Astrocyte (in vitro differentiated cells and primary cell): ENCODE data around the gene RPP30. TPM values are rescaled to one million over a fixed set of nuclear protein-coding genes. Genes with fewer than 3 reads are reported as not detected.

ENCODE experiments used
- DNase-seq: peaks from one replicate; pipeline ENCODE4 v3.0.0-alpha.2; 2010; ENCODE audit warnings: low read depth
- FAIRE-seq: peaks from 2 replicates; lab custom pipeline; 2011; peaks lifted over from hg19 to GRCh38; lab: Jason Lieb, UNC
- H2AFZ ChIP-seq: 2 replicates; pipeline ENCODE4 v1.6.0; 2012; ENCODE audit warnings: low read depth, low read length, inconsistent platforms
- H3K27ac ChIP-seq: 2 replicates; pipeline ENCODE4 v1.5.1; 2011; ENCODE audit warnings: low read depth, low read length, inconsistent platforms
- H3K27me3 ChIP-seq: 2 replicates; pipeline ENCODE4 v1.6.0; 2011; ENCODE audit warnings: low read length, inconsistent platforms; ENCODE audit not compliant: insufficient read depth
- H3K36me3 ChIP-seq: 2 replicates; pipeline ENCODE4 v1.5.1; 2011; ENCODE audit warnings: low read length, inconsistent platforms; ENCODE audit not compliant: insufficient read depth
- H3K4me1 ChIP-seq: 2 replicates; pipeline ENCODE4 v1.5.1; 2011; ENCODE audit warnings: low read length, inconsistent platforms; ENCODE audit not compliant: insufficient read depth
- H3K4me2 ChIP-seq: 2 replicates; pipeline ENCODE4 v1.6.0; 2012; ENCODE audit warnings: low read length, inconsistent platforms
- H3K4me3 ChIP-seq: 2 replicates; pipeline ENCODE4 v1.5.1; 2011; ENCODE audit warnings: low read depth, mild to moderate bottlenecking, low read length, inconsistent platforms; ENCODE audit not compliant: insufficient read depth
- H3K79me2 ChIP-seq: 2 replicates; pipeline ENCODE4 v1.6.0; 2012; ENCODE audit warnings: mild to moderate bottlenecking, low read length, inconsistent platforms; ENCODE audit not compliant: insufficient read depth
- H3K9ac ChIP-seq: 2 replicates; pipeline ENCODE4 v1.6.0; 2012; ENCODE audit warnings: mild to moderate bottlenecking, low read length, inconsistent platforms
- H3K9me3 ChIP-seq: 2 replicates; pipeline ENCODE4 v1.5.1; 2012; ENCODE audit warnings: low read depth, mild to moderate bottlenecking, low read length, inconsistent platforms; ENCODE audit not compliant: insufficient read depth
- H4K20me1 ChIP-seq: 2 replicates; pipeline ENCODE4 v1.6.0; 2012; ENCODE audit warnings: low read length, inconsistent platforms; ENCODE audit not compliant: insufficient read depth
- H3K27ac Mint-ChIP-seq: one replicate; pipeline ENCODE4 v1.8.0; 2021; ENCODE audit warnings: mild to moderate bottlenecking, mixed read lengths; ENCODE audit not compliant: unreplicated experiment
- H3K27me3 Mint-ChIP-seq: one replicate; pipeline ENCODE4 v1.8.0; 2021; ENCODE audit warnings: low read depth, mixed read lengths; ENCODE audit not compliant: unreplicated experiment
- H3K36me3 Mint-ChIP-seq: one replicate; pipeline ENCODE4 v1.8.0; 2021; ENCODE audit warnings: low read depth, mixed read lengths; ENCODE audit not compliant: unreplicated experiment
- H3K4me1 Mint-ChIP-seq: one replicate; pipeline ENCODE4 v1.8.0; 2021; ENCODE audit warnings: low read depth, mixed read lengths; ENCODE audit not compliant: unreplicated experiment
- H3K4me3 Mint-ChIP-seq: one replicate; pipeline ENCODE4 v1.8.0; 2021; ENCODE audit warnings: mild to moderate bottlenecking, moderate library complexity, mixed read lengths; ENCODE audit not compliant: unreplicated experiment
- H3K9me3 Mint-ChIP-seq: one replicate; pipeline ENCODE4 v1.8.0; 2021; ENCODE audit warnings: mild to moderate bottlenecking, mixed read lengths; ENCODE audit not compliant: unreplicated experiment
- CTCF ChIP-seq: IDR thresholded peaks from 2 replicates; pipeline ENCODE4 v1.5.1; 2011; ENCODE audit warnings: low read depth, mild to moderate bottlenecking, inconsistent platforms, low read length, moderate library complexity; ENCODE audit not compliant: insufficient read depth
- EZH2 ChIP-seq: IDR thresholded peaks from 2 replicates; pipeline ENCODE4 v1.6.1; 2012; ENCODE audit warnings: mild to moderate bottlenecking, low read length, inconsistent platforms; ENCODE audit not compliant: insufficient read depth
- total RNA-seq: library from RNA; stranded (reverse); gene quantifications from 2 replicates; pipeline ENCODE4 v1.2.1, GENCODE V29; 2021

Gene RPP30
- total RNA-seq, 1 donor from 2014 or later: 32.0 TPM

GRCh38 chr10:90866050-90866598, 5.7 kb upstream of the RPP30 start:
- Histone ChIP-seq H3K4me3 (no peak overlapping the region), H4K20me1 (no peaks in the 10 kb centered on the region), H3K27ac (no peak overlapping the region), H3K9ac (no peak overlapping the region), H3K27me3 (peaks cover 8% of the 10 kb centered on the region), H3K79me2 (no peaks in the 10 kb centered on the region), H3K36me3 (no peaks in the 10 kb centered on the region), H2AFZ (no peak overlapping the region), H3K4me2 (no peak overlapping the region), H3K4me1 (no peaks in the 10 kb centered on the region), H3K9me3 (peaks cover 4% of the 10 kb centered on the region)
- no peak for FAIRE-seq
- TF ChIP-seq CTCF (no peak), EZH2 (no peak)
- Mint-ChIP-seq H3K27ac (no peak overlapping the region), H3K4me3 (no peak overlapping the region), H3K9me3 (peaks cover 4% of the 10 kb centered on the region), H3K27me3 (peaks cover 8% of the 10 kb centered on the region), H3K36me3 (no peaks in the 10 kb centered on the region), H3K4me1 (no peaks in the 10 kb centered on the region)
- no peak for DNase-seq

DNA sequence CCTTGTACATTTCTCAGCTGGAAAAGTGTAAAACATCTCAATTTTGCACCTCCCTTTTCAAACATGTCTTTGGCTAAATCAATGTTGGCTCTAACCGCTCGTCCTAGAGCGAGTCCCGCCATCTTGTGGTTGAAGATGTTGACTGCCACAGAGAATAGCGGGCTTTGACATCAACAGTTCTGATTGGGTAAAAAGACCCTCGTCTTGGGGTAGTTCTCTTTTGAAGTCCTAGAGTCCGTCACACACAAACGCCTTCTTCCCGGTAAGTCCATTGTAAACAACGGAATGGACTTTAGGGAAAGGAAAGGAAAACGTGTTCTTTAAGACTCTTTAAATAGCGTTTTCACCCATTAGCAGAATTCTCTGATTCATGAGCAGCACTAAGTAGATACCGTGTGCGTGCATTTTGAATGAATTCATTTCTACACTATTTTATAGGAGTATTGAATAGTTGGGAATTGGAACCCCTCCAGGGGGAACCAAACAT, 452 bp upstream of the RPP30 start:
- peak overlapping the region; percentile 92 for H3K4me3 ChIP-seq
- no peak overlapping the region for H3K27ac Mint-ChIP-seq
- FAIRE-seq (peak; percentile 90), DNase-seq (peak; percentile 83)
- H3K4me1 Mint-ChIP-seq: peaks cover 8% of the 10 kb centered on the region
- peaks cover 7% of the 10 kb centered on the region for H3K36me3 ChIP-seq
- H3K4me2 ChIP-seq: peak overlapping the region; percentile 96
- TF ChIP-seq EZH2: no peak
- TF ChIP-seq CTCF: peak; percentile 60
- no peaks in the 10 kb centered on the region for H4K20me1 ChIP-seq
- H3K79me2 ChIP-seq: peaks cover 31% of the 10 kb centered on the region
- peak overlapping the region; percentile 95 for H3K4me3 Mint-ChIP-seq
- peak overlapping the region; percentile 89 for H2AFZ ChIP-seq
- H3K9me3 Mint-ChIP-seq: peaks cover 4% of the 10 kb centered on the region
- peak overlapping the region; percentile 71 for H3K27ac ChIP-seq
- H3K36me3 Mint-ChIP-seq: no peaks in the 10 kb centered on the region
- peaks cover 11% of the 10 kb centered on the region for H3K4me1 ChIP-seq
- peak overlapping the region; percentile 90 for H3K9ac ChIP-seq
- peaks cover 4% of the 10 kb centered on the region for H3K9me3 ChIP-seq
- H3K27me3 ChIP-seq: peaks cover 4% of the 10 kb centered on the region
- H3K27me3 Mint-ChIP-seq: peaks cover 5% of the 10 kb centered on the region

DNA sequence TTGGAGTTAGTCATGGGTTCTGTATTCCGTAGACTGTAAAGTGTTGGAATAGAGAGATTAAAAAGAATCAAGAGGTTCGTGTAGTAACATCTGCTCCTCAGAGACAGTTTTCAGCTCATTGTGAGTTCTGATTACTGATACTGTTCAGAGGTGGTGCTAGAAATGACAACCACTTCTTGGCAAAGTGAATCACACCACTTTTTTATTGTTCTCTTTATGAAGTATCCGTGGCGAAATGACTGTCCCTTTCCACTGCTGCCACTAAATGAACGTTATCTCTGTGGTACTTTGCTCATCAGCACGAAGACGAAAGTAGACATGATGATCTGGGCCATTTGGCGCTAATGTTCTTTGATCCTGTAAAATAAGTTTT, 860 bp downstream of the RPP30 start:
- H2AFZ ChIP-seq: peak overlapping the region; percentile 89
- peaks cover 5% of the 10 kb centered on the region for H3K27me3 Mint-ChIP-seq

More for the DNA sequence above, 860 bp downstream of the RPP30 start:
- Histone ChIP-seq H3K9ac (peak overlapping the region; percentile 90), H3K27ac (peak overlapping the region; percentile 71), H3K9me3 (peaks cover 4% of the 10 kb centered on the region), H3K4me3 (peak overlapping the region; percentile 92), H3K27me3 (no peaks in the 10 kb centered on the region), H3K4me1 (peaks cover 11% of the 10 kb centered on the region), H3K4me2 (peak overlapping the region; percentile 96), H3K79me2 (peaks cover 31% of the 10 kb centered on the region), H3K36me3 (peaks cover 13% of the 10 kb centered on the region), H4K20me1 (no peaks in the 10 kb centered on the region)
- H3K27ac Mint-ChIP-seq: peak overlapping the region; percentile 27
- peaks cover 8% of the 10 kb centered on the region for H3K4me1 Mint-ChIP-seq
- no peaks in the 10 kb centered on the region for H3K36me3 Mint-ChIP-seq
- DNase-seq (no peak), FAIRE-seq (no peak)
- H3K4me3 Mint-ChIP-seq: peak overlapping the region; percentile 95
- H3K9me3 Mint-ChIP-seq: peaks cover 4% of the 10 kb centered on the region
- TF ChIP-seq CTCF: no peak
- TF ChIP-seq EZH2: no peak
